ENCODE data around the gene NAT16.

Gene NAT16

DNA sequence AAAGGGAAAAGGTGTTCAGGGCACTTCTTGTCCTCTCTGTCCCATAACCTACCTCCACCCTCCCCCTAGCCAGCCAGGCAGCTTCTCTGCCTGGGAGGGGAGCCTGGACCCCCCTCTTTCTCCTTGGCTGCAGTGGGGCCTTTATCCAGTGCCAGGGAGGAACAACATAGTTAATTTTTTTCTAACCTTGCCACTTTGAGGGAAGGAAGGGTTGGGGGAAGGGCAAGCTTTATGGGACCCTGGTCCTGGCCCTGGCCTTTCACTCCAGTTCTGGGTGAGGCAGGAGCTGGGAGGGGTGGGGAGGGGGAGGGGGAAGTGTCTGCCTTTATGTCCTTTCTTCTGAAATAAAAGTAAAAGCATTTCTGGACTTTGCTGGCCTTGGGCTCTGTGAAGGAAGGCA, 19.2 kb downstream of the NAT16 start:
- Histone ChIP-seq H3K36me3 (replicated peaks; ENCODE audit: low read depth, low read length) (peaks cover 34% of the 10 kb centered on the region), H3K4me3 (ENCODE audit: low read length) (no peak overlapping the region), H3K4me2 (ENCODE audit: low read length) (no peak overlapping the region), H4K20me1 (ENCODE audit: insufficient read depth, low read length) (no peaks in the 10 kb centered on the region), H3K4me1 (ENCODE audit: low read length) (peaks cover 22% of the 10 kb centered on the region), H3K79me2 (ENCODE audit: low read length) (peaks cover 4% of the 10 kb centered on the region; the same call in 1 of the 2 replicates), H3K27me3 (ENCODE audit: low read depth, low read length) (no peaks in the 10 kb centered on the region), H3K9me3 (ENCODE audit: insufficient read depth, low read length) (no peaks in the 10 kb centered on the region), H3K27ac (ENCODE audit: low read length) (no peak overlapping the region), H3K9ac (ENCODE audit: low read length) (no peak overlapping the region), H2AFZ (ENCODE audit: low read depth, low read length) (no peak overlapping the region)
- TF ChIP-seq, protein P1, sequence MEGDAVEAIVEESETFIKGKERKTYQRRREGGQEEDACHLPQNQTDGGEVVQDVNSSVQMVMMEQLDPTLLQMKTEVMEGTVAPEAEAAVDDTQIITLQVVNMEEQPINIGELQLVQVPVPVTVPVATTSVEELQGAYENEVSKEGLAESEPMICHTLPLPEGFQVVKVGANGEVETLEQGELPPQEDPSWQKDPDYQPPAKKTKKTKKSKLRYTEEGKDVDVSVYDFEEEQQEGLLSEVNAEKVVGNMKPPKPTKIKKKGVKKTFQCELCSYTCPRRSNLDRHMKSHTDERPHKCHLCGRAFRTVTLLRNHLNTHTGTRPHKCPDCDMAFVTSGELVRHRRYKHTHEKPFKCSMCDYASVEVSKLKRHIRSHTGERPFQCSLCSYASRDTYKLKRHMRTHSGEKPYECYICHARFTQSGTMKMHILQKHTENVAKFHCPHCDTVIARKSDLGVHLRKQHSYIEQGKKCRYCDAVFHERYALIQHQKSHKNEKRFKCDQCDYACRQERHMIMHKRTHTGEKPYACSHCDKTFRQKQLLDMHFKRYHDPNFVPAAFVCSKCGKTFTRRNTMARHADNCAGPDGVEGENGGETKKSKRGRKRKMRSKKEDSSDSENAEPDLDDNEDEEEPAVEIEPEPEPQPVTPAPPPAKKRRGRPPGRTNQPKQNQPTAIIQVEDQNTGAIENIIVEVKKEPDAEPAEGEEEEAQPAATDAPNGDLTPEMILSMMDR (IDR thresholded peaks at IDR 0.05; ENCODE audit: low read depth, low read length) = no peak
- no peak for TF ChIP-seq EZH2phosphoT487 (IDR thresholded peaks at IDR 0.05; ENCODE audit: low read depth)

GRCh38 chr7:101159696-101160674, 20.1 kb downstream of the NAT16 start:
- H3K27me3 ChIP-seq (ENCODE audit: low read depth, low read length) = no peaks in the 10 kb centered on the region
- TF ChIP-seq, protein P1 (IDR thresholded peaks at IDR 0.05; ENCODE audit: low read depth, low read length) = no peak
- no peak for TF ChIP-seq EZH2phosphoT487 (IDR thresholded peaks at IDR 0.05; ENCODE audit: low read depth)
- no peak overlapping the region for H3K4me2 ChIP-seq (ENCODE audit: low read length)
- peaks cover 14% of the 10 kb centered on the region for H3K79me2 ChIP-seq (ENCODE audit: low read length)
- no peak overlapping the region for H3K9ac ChIP-seq (ENCODE audit: low read length)
- no peaks in the 10 kb centered on the region for H4K20me1 ChIP-seq (ENCODE audit: insufficient read depth, low read length)
- no peak overlapping the region for H3K4me3 ChIP-seq (ENCODE audit: low read length)
- no peak overlapping the region for H2AFZ ChIP-seq (ENCODE audit: low read depth, low read length)
- peaks cover 34% of the 10 kb centered on the region for H3K36me3 ChIP-seq (replicated peaks; ENCODE audit: low read depth, low read length)
- no peak overlapping the region for H3K27ac ChIP-seq (ENCODE audit: low read length)
- H3K4me1 ChIP-seq (ENCODE audit: low read length) = peaks cover 28% of the 10 kb centered on the region
- no peaks in the 10 kb centered on the region for H3K9me3 ChIP-seq (ENCODE audit: insufficient read depth, low read length)

DNA sequence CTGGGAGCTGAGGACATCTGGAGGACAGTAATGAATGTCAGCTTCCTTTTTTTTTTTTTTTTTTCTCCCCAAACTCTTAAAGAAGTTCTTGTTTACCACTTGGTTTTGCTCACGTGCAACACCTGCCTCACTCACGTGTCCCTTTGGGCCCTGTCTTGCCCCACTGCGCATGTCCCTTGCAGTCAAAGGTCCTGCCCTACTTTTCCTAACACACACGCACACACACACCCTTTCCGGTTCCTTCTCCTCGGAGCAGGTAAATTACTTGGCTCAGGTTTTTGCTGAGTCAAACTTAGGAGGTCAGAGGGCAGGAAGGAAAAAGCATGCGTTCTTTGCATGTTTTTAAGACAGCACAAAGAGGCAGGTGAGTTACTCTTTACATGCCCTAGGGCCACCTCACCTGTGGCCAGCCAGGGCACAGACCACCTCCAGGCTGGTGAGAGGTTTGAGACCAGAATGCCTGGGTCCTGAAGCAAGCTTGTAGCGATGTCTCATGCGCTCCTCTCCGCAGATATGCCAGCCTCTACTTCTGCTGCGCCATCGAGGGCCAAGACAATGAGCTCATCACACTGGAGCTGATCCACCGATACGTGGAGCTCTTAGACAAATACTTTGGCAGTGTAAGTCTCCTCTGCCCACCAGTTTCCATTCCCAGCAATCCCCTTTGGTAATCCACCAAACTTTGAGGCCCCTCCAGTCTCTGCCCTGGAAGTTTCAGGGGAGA, 23.1 kb downstream of the NAT16 start:
- Histone ChIP-seq H3K4me3 (ENCODE audit: low read length) (no peak overlapping the region), H2AFZ (ENCODE audit: low read depth, low read length) (no peak overlapping the region), H4K20me1 (ENCODE audit: insufficient read depth, low read length) (no peaks in the 10 kb centered on the region), H3K4me2 (ENCODE audit: low read length) (peak overlapping the region; percentile 44), H3K79me2 (ENCODE audit: low read length) (peaks cover 20% of the 10 kb centered on the region), H3K27ac (ENCODE audit: low read length) (peak overlapping the region; percentile 66), H3K4me1 (ENCODE audit: low read length) (peaks cover 25% of the 10 kb centered on the region), H3K36me3 (replicated peaks; ENCODE audit: low read depth, low read length) (peaks cover 32% of the 10 kb centered on the region), H3K9me3 (ENCODE audit: insufficient read depth, low read length) (no peaks in the 10 kb centered on the region), H3K27me3 (ENCODE audit: low read depth, low read length) (no peaks in the 10 kb centered on the region), H3K9ac (ENCODE audit: low read length) (no peak overlapping the region)
- no peak for TF ChIP-seq EZH2phosphoT487 (IDR thresholded peaks at IDR 0.05; ENCODE audit: low read depth)
- TF ChIP-seq, protein P1 (IDR thresholded peaks at IDR 0.05; ENCODE audit: low read depth, low read length) = no peak

DNA sequence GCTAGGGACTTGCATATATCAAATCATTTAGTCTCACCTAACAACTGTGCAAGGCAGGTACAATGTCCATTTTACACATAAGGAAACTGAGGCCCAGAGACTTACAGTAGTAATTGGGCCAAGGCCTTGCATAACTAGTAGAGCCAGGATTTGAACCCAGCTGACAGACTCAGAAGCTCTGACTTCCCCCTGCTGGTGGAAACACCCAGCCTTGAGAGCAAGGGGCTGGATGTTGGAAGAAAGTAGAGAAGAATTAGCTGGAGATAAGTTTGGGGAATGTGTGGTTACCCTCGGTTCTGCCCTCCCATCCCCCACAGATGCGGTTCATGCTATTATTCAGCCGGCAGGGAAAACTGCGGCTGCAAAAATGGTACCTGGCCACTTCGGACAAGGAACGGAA, 23.8 kb downstream of the NAT16 start:
- peak overlapping the region; percentile 11; the same call in 1 of the 2 replicates for H3K4me3 ChIP-seq (ENCODE audit: low read length)
- peaks cover 27% of the 10 kb centered on the region for H3K36me3 ChIP-seq (replicated peaks; ENCODE audit: low read depth, low read length)
- no peak overlapping the region for H3K9ac ChIP-seq (ENCODE audit: low read length)
- no peaks in the 10 kb centered on the region for H4K20me1 ChIP-seq (ENCODE audit: insufficient read depth, low read length)
- no peak overlapping the region for H2AFZ ChIP-seq (ENCODE audit: low read depth, low read length)
- TF ChIP-seq, protein P1 (IDR thresholded peaks at IDR 0.05; ENCODE audit: low read depth, low read length) = no peak
- TF ChIP-seq EZH2phosphoT487 (IDR thresholded peaks at IDR 0.05; ENCODE audit: low read depth) = no peak
- no peaks in the 10 kb centered on the region for H3K27me3 ChIP-seq (ENCODE audit: low read depth, low read length)
- H3K9me3 ChIP-seq (ENCODE audit: insufficient read depth, low read length) = no peaks in the 10 kb centered on the region
- H3K4me2 ChIP-seq (ENCODE audit: low read length) = peak overlapping the region; percentile 44
- H3K27ac ChIP-seq (ENCODE audit: low read length) = peak overlapping the region; percentile 66
- H3K79me2 ChIP-seq (ENCODE audit: low read length) = peaks cover 20% of the 10 kb centered on the region
- peaks cover 25% of the 10 kb centered on the region for H3K4me1 ChIP-seq (ENCODE audit: low read length)

Data from OCI-LY3 (cell line).